Lower lobe of right lung (tissue), 2 donors: ENCODE data around the gene UVSSA. TPM values are rescaled to one million over a fixed set of nuclear protein-coding genes. Genes with fewer than 3 reads are reported as not detected.
"Not testable (repeated sequence)": the region's sequence is repeated elsewhere in the genome, so short reads cannot be mapped to it uniquely, and the experiment has no call there.

ENCODE experiments used
- ATAC-seq, 2 donors: fragments of 200-7000 bp; cut with Tn5 transposase; one replicate each; pipeline ENCODE4 v1.9.1; 2020 to 2022; ENCODE audit warnings: mild to moderate bottlenecking in 2 of 2, moderate library complexity in 2 of 2
- DNase-seq: peaks from one replicate; pipeline ENCODE4 v3.0.0-alpha.2; 2020
- H3K27ac ChIP-seq: fragments of 200-600 bp; one replicate; pipeline ENCODE4 v1.8.0; 2022
- H3K27me3 ChIP-seq: fragments of 200-600 bp; one replicate; pipeline ENCODE4 v1.8.0; 2022; ENCODE audit warnings: low read depth
- H3K36me3 ChIP-seq: fragments of 200-600 bp; one replicate; pipeline ENCODE4 v1.8.0; 2022; ENCODE audit warnings: mild to moderate bottlenecking
- H3K4me1 ChIP-seq: fragments of 200-600 bp; one replicate; pipeline ENCODE4 v1.8.0; 2022
- H3K4me3 ChIP-seq: fragments of 200-600 bp; one replicate; pipeline ENCODE4 v1.8.0; 2022; ENCODE audit warnings: mild to moderate bottlenecking
- H3K9me3 ChIP-seq: fragments of 200-600 bp; one replicate; pipeline ENCODE4 v1.8.0; 2022
- CTCF ChIP-seq: fragments of 200-600 bp; IDR thresholded peaks from one replicate; pipeline ENCODE4 v1.8.0; 2022; ENCODE audit warnings: antibody characterized with exemption, mild to moderate bottlenecking
- intact Hi-C: fragments of 100-400 bp; cut with DNase I; formaldehyde crosslinking; loops from one replicate; pipeline ENCODE4 v1.11.0; 2022
- total RNA-seq: library from RNA; stranded (reverse); fragmentation: NEBNext Ultra II Directional; extraction: Animal tissue kit (Norgen Biotek cat#: 25700); gene quantifications from one replicate; pipeline ENCODE4 v1.2.1, GENCODE V29; 2021
- donor health status: DM: no; HTN: yes; CAD: no; lungs with severe emphysema.

UVSSA gene
- total RNA-seq, 1 donor from 2014 or later, result 27.9 TPM

GRCh38 chr4:1427010-1427409, 80.0 kb downstream of the UVSSA start:
- intact Hi-C loops, result no loop called here

GRCh38 chr4:1443688-1444172, 96.7 kb downstream of the UVSSA start:
- H3K9me3 ChIP-seq, ATAC-seq, H3K4me1 ChIP-seq, H3K27ac ChIP-seq, intact Hi-C loops, H3K4me3 ChIP-seq, DNase-seq, H3K36me3 ChIP-seq: not testable (repeated sequence)
- peaks cover 25% of the 10 kb centered on the region for H3K27me3 ChIP-seq

More at GRCh38 chr4:1427010-1427409, 80.0 kb downstream of the UVSSA start:
- no peak for TF ChIP-seq CTCF
- DNase-seq (no peak), ATAC-seq (no peak)
- Histone ChIP-seq H3K9me3 (no peaks in the 10 kb centered on the region), H3K36me3 (no peaks in the 10 kb centered on the region), H3K27me3 (peaks cover 10% of the 10 kb centered on the region), H3K27ac (no peak overlapping the region), H3K4me1 (no peaks in the 10 kb centered on the region), H3K4me3 (no peak overlapping the region)

Other genes starting within 250 kb of the UVSSA start
- gene RNF212, start 233.6 kb upstream of the UVSSA start, total RNA-seq, result 6.8 TPM
- gene SPON2, start 174.6 kb upstream of the UVSSA start, total RNA-seq, result 32.0 TPM
- 165 TPM for gene CTBP1, start 98.1 kb upstream of the UVSSA start, total RNA-seq
- gene MAEA, start 57.3 kb upstream of the UVSSA start, total RNA-seq, result 65.8 TPM
- gene NKX1-1, start 59.2 kb downstream of the UVSSA start, total RNA-seq, result not detected